Stimulated activated CD4-positive, alpha-beta T cell treated with anti-CD3 and anti-CD28 coated beads, Interleukin-12 subunit alpha, Interleukin-12 subunit beta, amount 100 ng/mL, for 48 hours (primary cell): ENCODE data around the gene GDPGP1.
A peak's percentile ranks its signal among the peaks of the same experiment; 100 is the strongest.

Experiments used
- DNase-seq, 3 donors: peaks; one replicate each; pipeline ENCODE4 v3.0.0-alpha.2; 2020; ENCODE audit warnings: low read depth in 2 of 3, low spot score in 1 of 3

GDPGP1 gene

GRCh38 chr15:90225047-90225446 is 9.0 kb upstream of the GDPGP1 start:
- DNase-seq: no peak

- DNase-seq: no peak
These were observed 8.3 kb upstream of the GDPGP1 start for GRCh38 chr15:90225504-90226234.

- DNase-seq: no peak
These were observed 6.7 kb upstream of the GDPGP1 start for GRCh38 chr15:90227336-90227735.

GRCh38 chr15:90227816-90228772 is 5.9 kb upstream of the GDPGP1 start:
- DNase-seq: no peak

- no peak for DNase-seq
These were observed 5.0 kb upstream of the GDPGP1 start for GRCh38 chr15:90228960-90229359.

- DNase-seq: no peak
These were observed 3.9 kb upstream of the GDPGP1 start for GRCh38 chr15:90230071-90230494.

- no peak for DNase-seq
These were observed 3.4 kb upstream of the GDPGP1 start for GRCh38 chr15:90230610-90231009.

GRCh38 chr15:90231028-90232017 is 2.7 kb upstream of the GDPGP1 start:
- DNase-seq: peak; percentile 38 to 60 (median 42)

GRCh38 chr15:90232196-90232595 is 1.8 kb upstream of the GDPGP1 start:
- no peak for DNase-seq

GRCh38 chr15:90232941-90233386 is 1.0 kb upstream of the GDPGP1 start:
- no peak for DNase-seq

GRCh38 chr15:90233387-90234095 is 468 bp upstream of the GDPGP1 start, which contains the start of gene CIB1:
Gene CIB1 (minus strand): TSS chr15:90233941. CDS start chr15:90233885, 56 bp downstream.
- peak; percentile 95 to 97 (median 96) for DNase-seq

- no peak for DNase-seq
These were observed 5.4 kb downstream of the GDPGP1 start for GRCh38 chr15:90239371-90239770.

GRCh38 chr15:90240856-90241255 is 6.8 kb downstream of the GDPGP1 start:
- no peak for DNase-seq

- no peak for DNase-seq
These were observed 7.6 kb downstream of the GDPGP1 start for GRCh38 chr15:90241343-90242192.

- DNase-seq: no peak
These were observed 10.1 kb downstream of the GDPGP1 start for GRCh38 chr15:90243943-90244639.

- DNase-seq: no peak
These were observed 14.8 kb downstream of the GDPGP1 start for GRCh38 chr15:90248789-90249202.

GRCh38 chr15:90249203-90249863 is 15.3 kb downstream of the GDPGP1 start, which contains the start of gene TTLL13:
Gene TTLL13 (plus strand): TSS chr15:90249556. CDS start chr15:90250631, 1,075 bp downstream.
- peak; percentile 63 to 85 (median 76) for DNase-seq

GRCh38 chr15:90257776-90258175 is 23.8 kb downstream of the GDPGP1 start:
- DNase-seq: no peak
